GM21529 (cell line): ENCODE results near the gene GALNT6.

Experiments used
- ATAC-seq: cut with Tn5 transposase; IDR thresholded peaks from one replicate; pipeline ENCODE4 v1.9.1; 2021; ENCODE audit not compliant: unreplicated experiment

The GALNT6 gene

DNA sequence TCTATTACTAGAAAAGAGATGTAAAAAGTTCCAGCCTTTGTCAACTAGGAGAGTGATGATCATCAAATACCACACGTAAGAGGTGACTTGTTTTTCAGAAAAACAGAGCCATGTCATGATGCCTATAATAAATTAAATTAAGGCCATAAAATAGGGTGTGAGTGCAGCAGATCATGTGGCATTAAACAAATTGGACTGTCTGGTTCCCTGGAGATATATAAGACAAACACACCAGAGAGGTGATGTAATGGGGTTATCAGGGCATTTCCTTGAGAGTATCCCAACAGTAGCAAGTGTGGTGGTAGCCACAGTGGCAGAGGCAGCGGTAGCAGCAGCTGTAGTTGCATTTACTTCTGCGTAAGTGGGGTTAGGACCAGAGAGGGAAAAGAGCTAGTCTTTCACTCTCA is 14.6 kb upstream of the GALNT6 start:
- ATAC-seq = no peak

DNA sequence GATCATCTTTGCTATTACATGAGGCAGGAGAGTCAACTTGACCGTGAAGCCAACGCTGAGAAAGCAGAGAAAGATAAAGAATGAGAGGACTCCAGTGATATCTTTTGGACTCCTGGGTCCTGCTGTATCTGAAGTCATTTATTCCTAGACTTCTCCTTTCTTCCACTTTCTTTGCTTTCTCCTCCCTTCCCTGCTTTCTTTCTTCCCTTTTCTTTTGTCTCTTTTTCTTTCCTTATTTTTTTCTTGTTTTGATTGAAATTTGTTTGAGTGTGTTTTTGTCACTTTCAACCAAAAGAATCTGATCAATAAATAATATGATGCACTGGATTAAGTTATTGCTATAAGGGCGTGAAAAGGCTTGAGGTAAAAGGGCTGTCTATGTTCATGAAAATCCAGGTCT is 13.4 kb upstream of the GALNT6 start:
- ATAC-seq = no peak

DNA sequence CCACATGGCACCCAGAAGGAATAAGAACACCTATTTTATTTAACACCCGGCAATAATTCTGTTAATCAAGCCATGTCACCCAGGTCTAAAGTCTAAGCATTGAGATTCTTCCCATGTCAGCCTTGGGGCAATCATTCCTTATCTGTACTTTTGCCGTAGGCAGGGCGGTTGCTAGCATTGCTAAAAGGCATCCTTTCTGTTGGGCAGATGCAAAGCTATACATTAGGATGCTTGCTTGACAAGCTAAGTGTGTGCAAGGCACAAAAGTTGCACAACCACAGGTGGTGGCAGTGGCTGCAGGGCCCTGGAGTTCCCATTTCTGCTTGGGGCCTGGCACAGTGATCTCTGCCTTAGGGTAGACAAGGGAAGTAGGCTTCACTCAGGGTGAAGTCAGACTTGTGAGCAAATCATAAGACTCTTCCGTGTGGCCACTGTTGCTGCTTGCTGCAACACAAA is 12.5 kb upstream of the GALNT6 start:
- ATAC-seq = no peak

DNA sequence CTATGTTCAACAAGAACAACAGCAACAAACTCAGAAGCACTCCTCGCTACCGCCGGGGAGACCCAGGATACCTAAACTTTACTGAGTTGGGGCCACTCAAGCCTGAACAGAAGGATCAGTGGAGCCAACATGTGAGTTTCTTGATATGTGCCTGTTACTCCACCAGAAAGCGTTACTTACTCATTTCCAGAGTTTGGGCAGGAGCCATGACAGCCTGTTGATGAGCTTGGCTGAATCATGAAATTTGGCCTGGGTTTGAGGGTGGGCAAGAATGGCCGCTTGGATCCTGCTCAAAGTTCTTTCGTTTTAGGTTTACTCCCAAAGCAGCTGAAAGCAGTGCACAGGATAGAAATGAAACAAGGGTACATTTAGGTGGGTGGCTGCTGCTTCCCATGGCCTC is 12.0 kb upstream of the GALNT6 start:
- ATAC-seq = no peak

DNA sequence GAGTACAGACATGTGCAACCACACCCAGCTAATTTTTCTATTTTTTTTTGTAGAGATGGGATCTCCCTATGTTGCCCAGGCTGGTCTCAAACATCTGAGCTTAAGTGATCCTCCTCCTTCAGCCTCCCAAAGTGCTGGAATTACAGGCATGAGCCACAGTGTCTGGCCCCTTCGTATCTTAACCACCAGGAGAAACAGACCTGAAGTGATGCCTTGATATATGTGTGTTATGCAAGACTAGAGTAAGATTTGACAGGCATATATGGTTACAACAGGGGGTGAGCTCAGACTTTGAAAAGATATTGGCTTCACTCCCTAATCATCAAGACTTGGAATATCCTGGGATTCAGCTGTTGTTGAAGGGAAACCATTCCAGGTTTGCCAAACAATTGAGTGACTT is 10.7 kb upstream of the GALNT6 start:
- ATAC-seq = no peak

DNA sequence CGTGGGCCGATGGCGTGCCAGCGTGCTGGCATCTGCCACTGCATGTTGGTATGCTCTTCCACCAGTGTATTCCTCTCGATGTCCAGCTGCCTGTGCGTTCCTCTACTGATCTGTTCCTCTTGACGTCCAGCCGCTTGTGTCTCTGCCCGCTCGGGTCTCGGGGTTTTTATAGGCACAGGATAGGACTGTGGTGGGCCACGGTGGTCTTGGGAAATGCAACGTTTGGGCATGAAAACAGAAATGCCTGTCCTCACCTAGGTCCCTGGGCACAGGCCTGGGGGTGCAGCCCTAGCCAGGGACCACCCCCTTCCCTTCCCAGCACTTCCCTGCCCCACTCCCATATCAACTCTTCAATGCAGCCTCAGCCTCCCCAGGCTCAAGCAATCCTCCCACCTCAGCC is 10.3 kb upstream of the GALNT6 start:
- ATAC-seq = no peak

DNA sequence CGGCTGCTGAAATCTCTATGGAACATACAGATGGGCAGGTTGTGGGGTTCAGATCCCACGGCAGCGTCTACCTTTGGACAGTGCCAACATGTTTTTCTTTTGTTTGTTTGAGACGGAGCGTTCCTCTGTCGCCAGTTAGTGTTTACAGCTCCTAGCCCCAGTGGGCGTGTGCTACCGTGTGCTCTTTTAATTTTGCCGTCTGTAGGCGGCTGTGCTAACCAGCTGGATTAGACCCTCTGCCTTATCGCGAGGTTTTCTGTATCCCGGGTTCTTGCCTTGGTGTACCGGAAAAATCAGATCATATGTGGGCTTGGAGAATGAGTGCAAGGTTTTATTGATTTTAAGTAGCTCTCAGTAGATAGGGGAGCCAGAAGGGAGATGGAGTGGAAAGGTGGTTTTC is 9.8 kb upstream of the GALNT6 start:
- ATAC-seq = no peak

DNA sequence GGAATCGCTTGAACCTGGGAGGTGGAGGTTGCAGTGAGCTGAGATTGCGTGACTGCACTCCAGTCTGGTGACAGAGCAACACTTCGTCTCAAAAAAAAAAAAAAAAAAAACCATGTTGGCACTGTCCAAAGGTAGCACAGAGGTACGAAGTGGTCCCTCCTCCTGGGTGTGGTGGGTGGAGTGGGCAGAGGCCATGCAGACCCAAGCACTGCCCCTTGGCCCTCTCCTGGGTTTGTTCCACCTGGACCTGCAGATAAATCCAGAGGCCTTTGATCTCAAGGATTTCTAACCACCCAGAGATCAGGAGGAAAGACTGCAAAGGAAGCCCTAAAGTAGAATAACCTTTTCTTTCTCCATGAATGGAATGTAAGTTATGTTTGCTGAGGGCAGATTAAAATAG is 8.7 kb upstream of the GALNT6 start:
- no peak for ATAC-seq

DNA sequence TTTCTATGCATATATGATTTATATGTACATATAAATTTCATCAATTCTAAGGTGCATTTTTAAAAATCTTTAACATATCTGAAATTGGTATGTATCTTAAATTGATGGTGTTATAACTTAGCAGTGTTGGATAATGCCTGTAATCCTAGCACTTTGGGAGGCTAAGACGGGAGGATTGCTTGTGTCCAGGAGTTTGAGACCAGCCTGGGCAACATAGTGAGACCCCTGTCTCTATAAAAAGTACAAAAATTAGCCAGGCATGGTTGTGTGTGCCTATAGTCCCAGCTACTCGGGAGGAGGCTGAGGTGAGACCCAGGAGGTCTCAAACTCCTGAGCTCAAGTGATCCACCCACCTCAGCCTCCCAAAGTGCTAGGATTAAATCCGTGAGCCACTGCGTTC is 6.5 kb upstream of the GALNT6 start:
- ATAC-seq = no peak

DNA sequence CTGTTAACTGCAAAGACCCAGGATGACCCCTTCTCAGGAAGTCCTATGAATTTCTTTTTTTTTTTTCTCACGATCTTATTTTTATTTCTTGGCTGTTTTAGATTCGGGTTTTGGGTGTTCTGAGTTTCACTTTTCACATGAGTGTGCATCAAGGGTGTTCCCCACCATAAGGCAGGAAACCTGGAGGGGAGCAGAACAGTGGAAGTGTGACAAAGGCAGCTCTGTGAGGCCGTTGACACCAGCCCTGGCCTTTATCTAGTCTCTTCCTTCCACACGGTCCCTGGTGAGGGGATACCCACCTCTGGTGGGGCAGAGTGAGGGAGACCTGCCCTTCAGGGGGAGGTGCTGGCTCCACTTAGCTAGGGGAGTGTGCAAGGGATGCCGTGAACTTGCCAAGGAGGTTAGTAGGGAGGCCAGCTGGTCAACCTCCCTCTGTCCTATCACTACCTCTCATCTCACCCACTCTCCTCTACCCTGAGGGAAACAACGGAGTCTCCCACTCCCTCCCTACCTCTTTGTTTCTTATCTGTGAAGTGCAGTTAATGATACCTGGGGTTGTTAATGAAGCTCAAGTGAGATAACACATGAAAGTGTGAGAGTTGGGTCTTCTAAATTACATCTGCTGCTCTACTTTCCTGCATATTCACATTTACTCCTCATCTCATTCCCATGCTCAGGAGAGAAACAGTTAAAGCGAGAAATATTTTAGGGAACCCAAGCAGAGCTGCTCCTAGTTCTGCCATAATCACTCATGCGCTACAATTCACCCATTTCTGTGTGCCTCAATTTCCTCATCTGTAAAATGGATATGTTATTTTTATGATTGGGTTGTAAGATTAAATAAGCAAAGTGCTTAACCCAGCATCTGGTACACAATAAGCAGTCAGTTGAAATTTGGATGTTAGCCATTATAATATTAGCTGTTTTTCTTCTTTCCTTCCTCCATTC is 4.4 kb upstream of the GALNT6 start:
- ATAC-seq = peak; percentile 49

DNA sequence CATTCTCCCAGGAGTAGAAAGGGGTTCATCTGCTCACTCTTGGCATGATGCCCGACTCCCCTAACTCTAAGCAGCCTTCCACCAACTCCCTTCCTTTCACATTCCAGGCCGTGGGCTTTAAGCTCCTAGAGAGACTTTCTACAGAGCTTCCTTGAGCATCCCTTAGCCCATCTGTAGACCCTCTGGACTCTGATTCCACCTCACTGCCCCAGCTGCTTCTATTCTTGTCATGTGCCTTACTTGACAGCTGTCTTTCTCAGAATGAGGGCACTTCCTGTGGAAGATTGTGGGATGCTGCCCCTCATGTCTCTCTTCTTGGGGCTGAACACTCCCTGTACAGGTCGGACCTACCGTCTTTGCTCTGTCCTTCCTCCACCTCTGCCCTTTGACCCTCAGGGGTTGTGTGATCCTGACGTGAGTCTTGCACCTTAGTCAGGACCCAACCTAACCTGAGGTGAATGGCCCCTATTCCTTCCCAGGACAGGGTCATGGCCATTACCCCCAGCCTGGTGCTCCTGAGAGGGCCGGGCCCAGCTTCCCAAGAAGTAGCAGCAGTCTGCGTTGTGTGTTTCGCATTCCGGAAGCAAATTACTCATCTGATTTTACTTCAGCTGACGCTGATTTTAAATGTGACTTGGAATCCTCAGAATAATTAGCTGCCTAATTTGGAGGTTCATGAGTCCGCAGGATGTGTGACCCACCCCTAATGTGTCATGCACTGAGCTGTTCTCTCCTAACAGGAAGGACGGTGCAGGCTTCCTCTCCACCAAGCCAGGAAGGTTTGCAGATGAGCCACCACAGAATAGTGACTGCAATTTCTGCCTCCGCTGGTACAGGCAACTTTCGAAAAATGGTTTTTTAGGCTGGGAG is 2.7 kb upstream of the GALNT6 start:
- ATAC-seq = no peak

DNA sequence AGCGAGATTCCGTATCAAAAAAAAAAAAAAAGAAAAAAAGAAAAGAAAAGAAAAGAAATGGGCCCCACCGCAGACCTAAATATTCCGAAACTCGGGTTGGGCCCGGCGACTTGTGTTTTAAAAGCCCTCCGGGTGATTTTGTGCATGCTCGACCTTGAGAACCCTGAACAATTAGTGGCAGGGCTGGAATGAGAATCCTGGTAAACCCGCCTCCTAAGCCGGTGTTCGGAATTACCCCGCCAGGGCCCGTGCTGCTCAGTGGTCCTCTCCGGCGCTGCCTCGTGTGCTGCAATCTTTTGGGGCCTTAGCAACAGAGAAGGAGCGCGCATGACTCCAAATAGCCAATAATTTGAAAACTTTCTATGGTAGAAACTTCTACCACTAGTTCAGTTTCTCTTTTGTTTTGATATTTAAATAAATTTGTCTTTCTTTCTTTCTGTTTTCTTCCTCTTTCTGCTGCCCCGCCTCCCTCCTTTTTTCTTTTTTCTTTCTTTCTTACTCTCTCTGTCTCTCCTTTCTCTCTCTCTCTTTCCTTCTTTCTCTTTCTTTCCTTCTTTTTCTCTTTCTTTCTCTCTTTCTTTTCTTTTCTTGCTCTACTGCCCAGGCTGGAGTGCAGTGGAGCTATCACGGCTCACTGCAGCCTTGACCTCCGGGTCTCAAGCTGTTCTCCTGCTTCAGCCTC is 1.5 kb upstream of the GALNT6 start:
- no peak for ATAC-seq

DNA sequence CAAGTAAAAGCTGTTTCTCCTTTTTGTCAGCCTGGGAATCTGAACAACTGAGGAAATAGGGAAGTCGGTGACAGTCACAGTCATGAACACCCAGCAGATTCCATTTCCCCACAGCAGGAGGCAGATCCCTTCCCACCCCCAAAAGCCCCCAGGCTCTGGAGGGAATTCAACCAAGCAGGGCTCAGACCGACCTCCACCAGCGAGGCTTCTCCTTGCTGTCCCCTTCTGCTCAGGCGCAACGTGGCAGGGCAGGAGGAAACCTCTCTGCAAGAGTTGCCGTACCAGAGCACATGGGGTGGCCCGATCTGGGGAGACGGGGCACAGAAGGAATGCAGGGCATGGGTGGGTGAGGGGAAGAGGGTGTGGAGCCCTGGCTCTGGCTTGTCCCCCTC is 319 bp downstream of the GALNT6 start:
- ATAC-seq = peak; percentile 5

DNA sequence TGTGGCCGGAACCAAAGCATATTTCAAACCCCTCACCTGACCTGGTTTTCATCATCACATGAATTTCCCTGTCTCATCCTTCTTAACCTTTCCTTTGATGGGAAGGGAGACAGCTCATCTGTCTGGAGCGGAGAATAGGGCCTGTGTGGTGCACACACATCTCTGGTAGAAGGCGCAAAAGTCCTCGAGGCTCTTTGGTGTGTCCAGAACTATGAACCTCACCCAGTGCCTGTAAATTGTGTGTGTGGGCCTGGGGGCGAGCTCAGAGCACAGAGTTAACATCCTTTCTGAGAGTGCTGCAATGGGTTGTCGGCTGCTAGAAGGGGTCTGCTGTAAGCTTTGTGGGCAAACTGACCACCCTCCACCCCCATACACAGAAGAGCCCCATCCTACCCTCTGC is 749 bp downstream of the GALNT6 start:
- no peak for ATAC-seq

DNA sequence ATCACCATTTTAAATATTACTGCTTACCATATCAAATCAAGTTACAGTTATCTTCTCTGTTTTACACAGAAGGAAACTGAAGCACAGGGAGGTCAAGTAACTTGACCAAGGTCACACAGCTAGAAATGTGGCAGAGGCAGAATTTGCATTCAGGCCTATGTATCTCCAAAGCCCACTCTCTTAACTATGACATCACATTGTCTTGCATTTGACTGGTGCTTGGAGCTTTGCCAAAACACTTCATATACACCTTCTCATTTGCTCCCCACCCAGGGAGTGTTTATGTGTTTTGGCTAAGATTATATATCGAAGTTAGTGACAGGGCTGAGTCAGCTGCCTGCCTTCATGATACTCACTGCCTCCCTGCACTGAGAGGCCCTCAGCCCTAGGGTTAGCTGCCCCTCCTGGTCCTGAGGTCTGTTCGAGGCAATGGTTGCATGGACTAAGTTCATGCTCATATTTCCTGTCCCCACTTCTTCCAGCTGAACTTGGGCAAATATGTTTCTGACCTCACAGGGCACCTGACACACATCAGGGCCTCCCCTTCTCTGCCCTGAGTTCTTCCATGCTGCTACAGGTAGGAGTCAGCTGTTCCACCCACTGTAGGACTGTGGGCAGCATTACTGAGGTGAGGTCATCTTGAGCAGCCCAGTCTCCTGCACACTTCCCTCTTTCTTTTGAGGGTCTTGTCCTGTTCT is 1.8 kb downstream of the GALNT6 start:
- no peak for ATAC-seq

DNA sequence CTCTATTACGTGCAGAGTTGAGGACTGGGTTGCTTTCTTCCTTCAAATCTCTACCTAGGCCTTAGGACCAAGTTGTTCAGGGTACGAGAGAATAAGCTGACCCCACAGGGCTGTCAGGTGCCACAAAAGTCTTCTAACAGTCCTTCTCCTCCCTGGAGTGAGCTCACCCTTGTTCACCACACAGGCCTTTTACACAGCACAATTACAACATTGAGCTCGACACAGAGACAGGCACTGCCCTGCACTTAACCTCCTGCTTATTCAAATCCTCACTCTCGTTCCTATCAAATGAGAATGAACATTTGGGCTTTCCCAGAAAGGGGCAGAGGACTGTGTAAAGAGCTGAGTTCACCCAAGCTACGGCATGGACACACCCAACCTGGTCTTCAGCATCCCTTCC is 2.4 kb downstream of the GALNT6 start:
- no peak for ATAC-seq

DNA sequence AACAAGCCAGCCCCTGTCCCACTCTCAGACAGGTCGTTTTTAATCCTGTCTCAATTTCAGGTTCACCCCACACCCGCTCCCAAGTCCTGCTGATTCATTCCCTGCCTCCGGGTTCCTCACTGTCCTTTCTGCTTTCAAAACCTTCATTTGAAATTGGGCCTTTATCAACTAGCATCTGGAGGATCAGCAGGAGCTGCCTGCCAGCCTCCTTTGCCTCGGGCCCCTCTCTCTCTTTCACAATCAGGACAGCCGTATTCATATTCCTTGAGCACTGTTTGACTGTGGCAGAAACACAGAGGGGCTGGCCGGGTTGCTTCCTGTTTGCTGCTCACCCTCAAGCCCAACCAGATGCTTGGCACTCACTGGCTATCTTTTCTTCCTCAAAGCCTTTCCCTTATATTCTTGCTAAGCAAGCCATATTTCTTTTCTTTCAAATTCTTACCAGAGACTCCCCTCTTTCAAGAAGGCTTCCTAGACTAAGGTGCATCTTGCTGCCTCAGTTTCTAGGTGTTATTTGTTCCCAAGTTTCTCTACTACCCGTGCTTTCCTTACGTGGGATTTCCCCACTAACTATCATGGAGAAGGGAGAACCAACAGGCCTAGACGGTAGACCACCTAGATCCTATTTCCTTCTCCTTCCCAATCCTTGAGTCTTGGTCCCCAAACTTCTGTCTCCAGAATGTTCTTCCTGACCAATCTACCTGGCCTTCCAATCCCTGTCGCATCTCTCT is 3.0 kb downstream of the GALNT6 start:
- ATAC-seq = no peak

DNA sequence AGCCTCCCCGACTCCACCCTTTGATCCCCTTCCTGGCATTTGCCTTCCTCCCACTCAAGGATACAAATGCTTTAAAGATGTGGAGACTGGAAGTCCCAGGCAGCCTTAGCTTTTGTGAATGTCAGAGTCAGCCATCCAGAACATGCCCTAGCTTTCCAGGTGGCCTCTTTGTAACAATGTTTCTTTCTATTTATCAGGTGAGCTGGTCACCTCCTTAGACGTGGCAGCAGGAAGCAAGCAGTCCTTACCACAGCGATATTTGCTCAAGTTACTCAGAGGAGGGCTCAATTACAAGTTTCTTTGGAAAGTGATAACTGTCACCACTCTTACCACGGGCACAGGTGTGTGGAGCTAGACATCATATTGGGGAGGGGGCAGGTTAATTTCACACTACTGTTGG is 4.9 kb downstream of the GALNT6 start:
- no peak for ATAC-seq

DNA sequence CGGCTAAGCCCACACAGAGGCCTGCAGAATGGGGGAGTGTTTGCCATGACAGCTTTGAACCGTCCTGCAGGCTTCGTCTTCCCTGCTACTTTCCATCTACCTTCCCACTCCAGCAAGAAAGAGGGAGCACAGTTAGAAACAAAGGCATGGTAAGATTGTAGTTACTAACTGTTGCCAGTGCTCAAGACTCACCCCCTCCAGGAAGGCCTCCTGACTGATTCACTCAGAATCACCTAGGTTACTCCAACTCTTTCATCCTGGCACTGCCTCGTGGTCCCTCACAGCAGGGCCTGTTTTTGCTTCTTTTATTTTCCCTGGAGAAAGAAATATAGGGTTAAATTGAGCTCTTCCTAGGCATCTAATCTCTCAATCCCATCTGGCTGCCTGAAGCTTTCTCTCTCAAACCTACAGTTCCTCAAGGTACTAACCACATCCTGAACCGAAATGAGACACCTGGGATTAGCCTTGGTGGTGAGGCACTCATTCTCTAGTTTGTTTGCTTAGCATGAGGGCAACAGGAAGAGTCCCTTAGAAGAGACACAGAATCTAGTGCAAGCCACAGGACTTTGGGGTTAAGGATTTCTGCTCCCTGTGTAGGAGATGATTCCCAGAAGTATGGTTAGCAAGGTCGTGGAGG is 7.8 kb downstream of the GALNT6 start:
- ATAC-seq = peak; percentile 44

DNA sequence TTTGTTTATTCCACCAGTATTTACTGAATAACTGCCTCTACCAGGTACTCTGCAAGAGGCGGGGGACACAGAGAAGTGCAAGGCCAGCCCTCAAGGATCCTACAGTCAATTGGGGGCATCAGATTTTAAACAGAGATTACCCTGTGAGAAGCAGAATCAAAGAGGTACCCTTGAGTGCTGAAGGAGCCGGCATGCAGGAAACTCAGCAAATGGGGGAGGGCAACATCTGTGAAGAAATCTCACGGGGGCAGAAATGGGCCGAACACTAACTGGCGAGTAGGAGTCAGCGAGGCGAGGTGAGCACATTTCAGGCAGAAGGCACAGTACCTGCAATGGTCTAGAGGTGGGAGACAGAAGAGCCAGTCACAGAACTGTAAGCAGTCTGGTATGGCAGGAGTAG is 9.0 kb downstream of the GALNT6 start:
- no peak for ATAC-seq
